Measurements from ENCODE around the gene RASA2. TPM values are rescaled to one million over a fixed set of nuclear protein-coding genes. Genes with fewer than 3 reads are reported as not detected.
A peak's percentile ranks its signal among the peaks of the same experiment; 100 is the strongest.

Gene RASA2
- total RNA-seq, 1 donor from 2014 or later, result 13.2 TPM

DNA sequence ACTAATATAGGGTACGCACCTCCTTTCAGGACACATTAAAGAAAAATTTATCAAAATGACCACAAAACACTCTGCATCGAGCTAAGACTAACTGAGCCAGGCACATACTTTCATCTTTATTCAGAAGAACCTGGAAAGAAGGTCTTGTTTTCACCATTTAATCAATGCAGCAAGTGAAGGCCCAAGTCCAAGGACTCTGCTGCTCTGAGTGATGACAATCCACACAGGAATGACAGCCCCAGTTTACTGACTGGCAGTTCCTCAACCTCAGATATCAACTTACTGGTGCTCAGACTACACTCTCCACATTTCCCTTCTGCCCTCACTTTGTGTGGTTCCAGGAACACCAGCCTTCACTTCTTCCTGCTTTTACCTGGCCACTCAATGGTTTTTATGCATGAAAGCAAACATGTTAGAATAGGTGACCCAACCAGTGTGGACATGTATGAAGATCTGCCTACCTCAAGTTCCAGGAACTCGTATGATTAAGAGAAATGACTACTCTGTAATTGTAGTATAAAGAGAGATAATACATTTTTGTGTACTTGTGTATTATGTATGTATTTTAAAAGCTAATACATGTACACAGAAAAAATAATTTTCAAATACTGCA lies 29.1 kb upstream of the RASA2 start:
- no peak overlapping the region for H3K27ac Mint-ChIP-seq (ENCODE audit: unreplicated experiment)

DNA sequence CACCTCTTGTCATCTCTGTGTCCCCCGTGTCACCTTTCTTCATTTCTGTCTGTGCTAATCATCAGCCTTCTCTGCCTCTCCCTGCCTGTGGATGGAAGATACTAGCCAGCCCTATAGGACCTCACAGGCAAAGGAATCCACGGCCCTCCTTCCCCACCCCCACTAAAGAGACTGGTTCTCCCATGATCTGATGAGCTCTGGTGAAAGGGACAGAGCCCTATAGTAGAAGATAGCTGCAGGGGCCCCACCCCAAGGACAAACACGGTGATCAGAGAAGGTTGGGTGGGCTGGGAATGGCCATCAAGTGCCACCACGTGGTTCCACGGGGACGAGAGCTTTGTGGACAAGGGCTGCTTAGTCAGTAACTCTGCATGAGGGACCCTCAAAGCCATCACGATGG lies 27.8 kb upstream of the RASA2 start:
- Mint-ChIP-seq H3K4me1 (ENCODE audit: low read depth, unreplicated experiment) (no peaks in the 10 kb centered on the region), H3K36me3 (ENCODE audit: unreplicated experiment) (no peaks in the 10 kb centered on the region), H3K4me3 (ENCODE audit: unreplicated experiment) (no peak overlapping the region), H3K27me3 (ENCODE audit: unreplicated experiment) (peaks cover 7% of the 10 kb centered on the region), H3K9me3 (ENCODE audit: unreplicated experiment) (peaks cover under 1% of the 10 kb centered on the region), H3K27ac (ENCODE audit: unreplicated experiment) (no peak overlapping the region)
- TF ChIP-seq, protein P1, sequence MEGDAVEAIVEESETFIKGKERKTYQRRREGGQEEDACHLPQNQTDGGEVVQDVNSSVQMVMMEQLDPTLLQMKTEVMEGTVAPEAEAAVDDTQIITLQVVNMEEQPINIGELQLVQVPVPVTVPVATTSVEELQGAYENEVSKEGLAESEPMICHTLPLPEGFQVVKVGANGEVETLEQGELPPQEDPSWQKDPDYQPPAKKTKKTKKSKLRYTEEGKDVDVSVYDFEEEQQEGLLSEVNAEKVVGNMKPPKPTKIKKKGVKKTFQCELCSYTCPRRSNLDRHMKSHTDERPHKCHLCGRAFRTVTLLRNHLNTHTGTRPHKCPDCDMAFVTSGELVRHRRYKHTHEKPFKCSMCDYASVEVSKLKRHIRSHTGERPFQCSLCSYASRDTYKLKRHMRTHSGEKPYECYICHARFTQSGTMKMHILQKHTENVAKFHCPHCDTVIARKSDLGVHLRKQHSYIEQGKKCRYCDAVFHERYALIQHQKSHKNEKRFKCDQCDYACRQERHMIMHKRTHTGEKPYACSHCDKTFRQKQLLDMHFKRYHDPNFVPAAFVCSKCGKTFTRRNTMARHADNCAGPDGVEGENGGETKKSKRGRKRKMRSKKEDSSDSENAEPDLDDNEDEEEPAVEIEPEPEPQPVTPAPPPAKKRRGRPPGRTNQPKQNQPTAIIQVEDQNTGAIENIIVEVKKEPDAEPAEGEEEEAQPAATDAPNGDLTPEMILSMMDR (IDR thresholded peaks at IDR 0.05; ENCODE audit: partially characterized antibody, unreplicated experiment), result no peak
- DNase-seq, result no peak

More for the DNA sequence above, 29.1 kb upstream of the RASA2 start:
- no peaks in the 10 kb centered on the region for H3K9me3 Mint-ChIP-seq (ENCODE audit: unreplicated experiment)
- no peak for DNase-seq
- H3K36me3 Mint-ChIP-seq (ENCODE audit: unreplicated experiment), result no peaks in the 10 kb centered on the region
- TF ChIP-seq, protein P1 (IDR thresholded peaks at IDR 0.05; ENCODE audit: partially characterized antibody, unreplicated experiment), result no peak
- no peaks in the 10 kb centered on the region for H3K4me1 Mint-ChIP-seq (ENCODE audit: low read depth, unreplicated experiment)
- H3K27me3 Mint-ChIP-seq (ENCODE audit: unreplicated experiment), result peaks cover 7% of the 10 kb centered on the region
- H3K4me3 Mint-ChIP-seq (ENCODE audit: unreplicated experiment), result no peak overlapping the region

DNA sequence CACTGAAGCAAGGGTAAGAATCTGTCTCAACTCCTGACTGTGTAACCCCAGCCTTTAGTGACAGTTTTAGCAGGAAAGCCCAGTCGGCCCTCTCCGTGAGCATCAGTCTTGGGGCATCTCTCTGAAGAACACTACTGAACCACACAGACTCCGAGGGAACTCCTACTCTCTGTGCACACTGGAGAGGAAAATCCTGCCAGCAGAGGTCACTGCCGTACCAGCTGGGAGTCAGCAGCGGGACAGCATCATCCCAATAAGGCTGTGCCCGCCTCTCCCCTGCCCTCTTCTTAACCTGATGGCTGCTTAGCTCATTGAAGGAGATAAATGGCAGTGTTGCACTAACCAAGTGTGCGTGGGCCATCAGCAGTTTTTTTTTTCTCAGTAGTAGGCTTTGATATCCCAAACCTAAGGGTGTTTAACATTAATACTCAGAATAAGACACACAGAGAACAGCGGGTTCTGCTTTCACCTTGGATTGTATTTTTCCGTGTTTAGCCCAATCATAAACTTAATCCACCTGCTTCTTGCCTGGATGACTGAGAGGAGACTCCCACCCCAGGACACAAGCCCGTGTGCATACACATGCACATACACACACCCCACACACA lies 26.6 kb upstream of the RASA2 start:
- Mint-ChIP-seq H3K36me3 (ENCODE audit: unreplicated experiment) (no peaks in the 10 kb centered on the region), H3K9me3 (ENCODE audit: unreplicated experiment) (peaks cover 3% of the 10 kb centered on the region), H3K27ac (ENCODE audit: unreplicated experiment) (no peak overlapping the region), H3K27me3 (ENCODE audit: unreplicated experiment) (peaks cover 7% of the 10 kb centered on the region), H3K4me1 (ENCODE audit: low read depth, unreplicated experiment) (no peaks in the 10 kb centered on the region), H3K4me3 (ENCODE audit: unreplicated experiment) (no peak overlapping the region)
- TF ChIP-seq, protein P1 (IDR thresholded peaks at IDR 0.05; ENCODE audit: partially characterized antibody, unreplicated experiment), result peak; percentile 71
- DNase-seq, result peak; percentile 94

DNA sequence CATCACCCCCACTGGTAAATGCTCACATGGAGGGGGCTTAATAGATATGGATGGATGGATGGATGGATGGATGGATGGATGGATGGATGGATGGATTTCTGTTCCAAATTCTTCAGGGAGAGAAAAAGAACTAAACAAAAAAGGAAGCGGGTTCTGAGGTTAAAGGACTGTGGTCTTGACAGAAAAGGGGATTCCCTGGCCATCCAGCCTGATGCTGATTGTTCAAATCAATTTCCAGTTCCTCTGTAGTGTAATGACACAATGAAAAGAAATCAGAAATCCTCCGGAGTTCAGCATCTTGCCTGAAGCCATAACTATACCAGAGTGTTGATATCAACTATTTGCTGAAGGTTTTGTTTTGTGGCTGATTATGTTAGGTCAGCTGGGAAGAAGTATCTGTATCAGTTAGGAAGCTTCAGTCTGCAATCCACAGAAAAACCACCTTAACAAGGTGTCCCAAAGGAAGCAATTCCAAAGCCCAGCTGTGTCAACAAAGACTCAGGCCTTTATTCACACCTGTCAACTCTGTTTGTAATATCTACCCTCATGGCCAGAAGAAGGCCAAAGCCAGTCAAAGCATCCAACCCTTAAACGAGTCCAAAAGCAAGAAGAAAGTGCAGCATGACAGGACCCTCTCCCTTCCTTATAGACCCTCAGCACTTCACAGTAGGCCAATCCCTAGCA lies 24.5 kb upstream of the RASA2 start:
- H3K27ac Mint-ChIP-seq (ENCODE audit: unreplicated experiment), result no peak overlapping the region
- H3K27me3 Mint-ChIP-seq (ENCODE audit: unreplicated experiment), result peaks cover 7% of the 10 kb centered on the region
- no peaks in the 10 kb centered on the region for H3K36me3 Mint-ChIP-seq (ENCODE audit: unreplicated experiment)
- DNase-seq, result no peak
- H3K4me1 Mint-ChIP-seq (ENCODE audit: low read depth, unreplicated experiment), result no peaks in the 10 kb centered on the region
- TF ChIP-seq, protein P1 (IDR thresholded peaks at IDR 0.05; ENCODE audit: partially characterized antibody, unreplicated experiment), result no peak
- peaks cover 3% of the 10 kb centered on the region for H3K9me3 Mint-ChIP-seq (ENCODE audit: unreplicated experiment)
- H3K4me3 Mint-ChIP-seq (ENCODE audit: unreplicated experiment), result no peak overlapping the region

DNA sequence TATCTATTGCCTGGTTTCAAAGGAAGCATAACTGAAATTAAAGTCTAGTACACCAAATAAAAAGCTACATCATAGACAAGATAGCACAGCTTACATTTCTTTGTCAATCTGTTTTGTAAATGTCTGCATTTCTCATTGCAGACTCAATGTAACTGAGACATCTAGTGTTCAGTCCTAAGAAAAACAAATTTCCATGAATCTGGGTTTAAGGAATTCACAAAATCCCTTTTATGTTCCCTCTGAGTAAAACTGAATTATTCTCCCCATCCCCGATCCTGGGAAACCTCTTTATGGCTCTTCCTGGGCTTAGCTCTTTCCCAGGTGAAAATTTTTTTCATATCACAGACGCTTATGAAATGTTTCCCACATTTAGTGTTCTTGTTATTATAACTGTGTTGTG lies 21.6 kb upstream of the RASA2 start:
- H3K4me3 Mint-ChIP-seq (ENCODE audit: unreplicated experiment), result no peak overlapping the region
- peaks cover 2% of the 10 kb centered on the region for H3K27me3 Mint-ChIP-seq (ENCODE audit: unreplicated experiment)
- TF ChIP-seq, protein P1 (IDR thresholded peaks at IDR 0.05; ENCODE audit: partially characterized antibody, unreplicated experiment), result no peak
- H3K27ac Mint-ChIP-seq (ENCODE audit: unreplicated experiment), result no peak overlapping the region
- H3K4me1 Mint-ChIP-seq (ENCODE audit: low read depth, unreplicated experiment), result no peaks in the 10 kb centered on the region
- peaks cover 7% of the 10 kb centered on the region for H3K36me3 Mint-ChIP-seq (ENCODE audit: unreplicated experiment)
- no peak for DNase-seq
- peaks cover 3% of the 10 kb centered on the region for H3K9me3 Mint-ChIP-seq (ENCODE audit: unreplicated experiment)

All from glutamatergic neuron (in vitro differentiated cells).